GM18499 (cell line): Measurements from ENCODE around the gene ITGA3.

Experiments
- ATAC-seq: cut with Tn5 transposase; IDR thresholded peaks from one replicate; pipeline ENCODE4 v1.9.1; 2021; ENCODE audit warnings: moderate number of reproducible peaks; ENCODE audit not compliant: insufficient read depth, unreplicated experiment

Gene ITGA3

GRCh38 chr17:50122945-50123344 lies 67.0 kb downstream of the ITGA3 start:
- ATAC-seq, result no peak

GRCh38 chr17:50123649-50124349 lies 67.9 kb downstream of the ITGA3 start:
- ATAC-seq, result no peak

- no peak for ATAC-seq
These were observed 69.6 kb downstream of the ITGA3 start for GRCh38 chr17:50125420-50125997.

GRCh38 chr17:50127697-50128361 lies 71.9 kb downstream of the ITGA3 start:
- no peak for ATAC-seq

GRCh38 chr17:50128441-50129352 lies 72.8 kb downstream of the ITGA3 start:
- ATAC-seq, result no peak

GRCh38 chr17:50129353-50129727 lies 73.4 kb downstream of the ITGA3 start:
- ATAC-seq, result no peak

- no peak for ATAC-seq
These were observed 74.0 kb downstream of the ITGA3 start, which contains the start of gene SAMD14 for GRCh38 chr17:50129728-50130558. TSS of gene SAMD14 (minus strand) at chr17:50130160. CDS start at chr17:50124959, 5,201 bp downstream.

GRCh38 chr17:50130559-50131305 lies 74.8 kb downstream of the ITGA3 start:
- ATAC-seq, result no peak

GRCh38 chr17:50132104-50132794 lies 76.3 kb downstream of the ITGA3 start:
- no peak for ATAC-seq

- no peak for ATAC-seq
These were observed 77.3 kb downstream of the ITGA3 start for GRCh38 chr17:50133028-50133768.

- no peak for ATAC-seq
These were observed 77.8 kb downstream of the ITGA3 start for GRCh38 chr17:50133769-50134099.

GRCh38 chr17:50134206-50135110 lies 78.5 kb downstream of the ITGA3 start:
- ATAC-seq, result no peak

GRCh38 chr17:50135316-50136095 lies 79.6 kb downstream of the ITGA3 start:
- ATAC-seq, result no peak

- no peak for ATAC-seq
These were observed 80.3 kb downstream of the ITGA3 start for GRCh38 chr17:50136096-50136687.

- ATAC-seq, result no peak
These were observed 81.1 kb downstream of the ITGA3 start for GRCh38 chr17:50137042-50137441.
